H9 (cell line): ENCODE data around the gene SULT2B1. TPM values are rescaled to one million over a fixed set of nuclear protein-coding genes. Genes with fewer than 3 reads are reported as not detected.

Experiments used
- DNase-seq: peaks from one replicate; pipeline ENCODE4 v3.0.0-alpha.2; 2017
- H2AFZ ChIP-seq: one replicate; pipeline ENCODE4 v1.6.1; 2013; ENCODE audit warnings: mild to moderate bottlenecking, low read length, control low read depth, moderate library complexity
- H2AK5ac ChIP-seq: 2 replicates; pipeline ENCODE4 v1.6.1; 2013; ENCODE audit warnings: low read length, control low read depth, mixed read lengths; ENCODE audit not compliant: insufficient read length
- H2BK120ac ChIP-seq: one replicate; pipeline ENCODE4 v1.6.1; 2013; ENCODE audit warnings: low read depth, mild to moderate bottlenecking, low read length, control low read depth, inconsistent platforms; ENCODE audit not compliant: poor library complexity, severe bottlenecking
- H2BK12ac ChIP-seq: 2 replicates; pipeline ENCODE4 v1.6.1; 2013; ENCODE audit warnings: low read length, control low read depth, mixed read lengths, low read depth; ENCODE audit not compliant: insufficient read length
- H2BK15ac ChIP-seq: 2 replicates; pipeline ENCODE4 v1.6.1; 2013; ENCODE audit warnings: low read depth, low read length, control low read depth
- H2BK20ac ChIP-seq: one replicate; pipeline ENCODE4 v1.6.1; 2013; ENCODE audit warnings: low read depth, mild to moderate bottlenecking, low read length, control low read depth, inconsistent platforms; ENCODE audit not compliant: poor library complexity, severe bottlenecking
- H2BK5ac ChIP-seq: 2 replicates; pipeline ENCODE4 v1.6.1; 2013; ENCODE audit warnings: low read length, control low read depth, mixed read lengths; ENCODE audit not compliant: insufficient read length
- H3K14ac ChIP-seq: 2 replicates; pipeline ENCODE4 v1.6.1; 2013; ENCODE audit warnings: low read length, control low read depth; ENCODE audit not compliant: insufficient read depth
- H3K18ac ChIP-seq: 2 replicates; pipeline ENCODE4 v1.6.1; 2013; ENCODE audit warnings: low read depth, mild to moderate bottlenecking, mixed read lengths, low read length, control low read depth; ENCODE audit not compliant: insufficient read length
- H3K23ac ChIP-seq: 2 replicates; pipeline ENCODE4 v1.6.1; 2013; ENCODE audit warnings: low read length, control low read depth, mixed read lengths, low read depth; ENCODE audit not compliant: insufficient read length
- H3K23me2 ChIP-seq: 2 replicates; pipeline ENCODE4 v1.6.1; 2013; ENCODE audit warnings: low read depth, mild to moderate bottlenecking, mixed read lengths, low read length, control low read depth; ENCODE audit not compliant: insufficient read length, poor library complexity, severe bottlenecking
- H3K27ac ChIP-seq: 2 replicates; pipeline ENCODE4 v1.5.1; 2013; ENCODE audit warnings: low read length, control low read depth, mixed read lengths, low read depth; ENCODE audit not compliant: insufficient read length
- H3K27me3 ChIP-seq: 2 replicates; pipeline ENCODE4 v1.6.1; 2013; ENCODE audit warnings: low read length, control low read depth, inconsistent platforms; ENCODE audit not compliant: insufficient read depth
- H3K4ac ChIP-seq: 2 replicates; pipeline ENCODE4 v1.6.1; 2013; ENCODE audit warnings: low read depth, mild to moderate bottlenecking, control low read depth, inconsistent platforms, low read length, moderate library complexity
- H3K4me1 ChIP-seq: 2 replicates; pipeline ENCODE4 v1.6.1; 2013; ENCODE audit warnings: low read length, control low read depth, inconsistent platforms; ENCODE audit not compliant: insufficient read depth
- H3K4me2 ChIP-seq: 2 replicates; pipeline ENCODE4 v1.6.1; 2013; ENCODE audit warnings: low read length, control low read depth, mixed read lengths; ENCODE audit not compliant: insufficient read length, insufficient read depth
- H3K56ac ChIP-seq: 2 replicates; pipeline ENCODE4 v1.6.1; 2013; ENCODE audit warnings: low read depth, mild to moderate bottlenecking, mixed read lengths, low read length, control low read depth; ENCODE audit not compliant: insufficient read length
- H3K79me1 ChIP-seq: 2 replicates; pipeline ENCODE4 v1.6.1; 2013; ENCODE audit warnings: low read depth, mild to moderate bottlenecking, moderate library complexity, low read length, control low read depth, inconsistent platforms; ENCODE audit not compliant: insufficient read depth, poor library complexity, severe bottlenecking
- H3K79me2 ChIP-seq: 2 replicates; pipeline ENCODE4 v1.6.1; 2013; ENCODE audit warnings: low read length, control low read depth, inconsistent platforms; ENCODE audit not compliant: insufficient read depth
- H3K9ac ChIP-seq: 2 replicates; pipeline ENCODE4 v1.6.1; 2013; ENCODE audit warnings: low read length, control low read depth, mixed read lengths; ENCODE audit not compliant: insufficient read length; ENCODE audit errors: extremely low read depth
- H3K9me3 ChIP-seq: one replicate; pipeline ENCODE4 v1.6.1; 2013; ENCODE audit warnings: low read depth, low read length, inconsistent platforms; ENCODE audit not compliant: control insufficient read depth
- H3T11ph ChIP-seq: one replicate; pipeline ENCODE4 v1.6.1; 2013; ENCODE audit warnings: mild to moderate bottlenecking, low read length, control low read depth, inconsistent platforms
- H4K20me1 ChIP-seq: one replicate; pipeline ENCODE4 v1.6.1; 2013; ENCODE audit not compliant: control insufficient read depth, insufficient read length, insufficient read depth
- H4K5ac ChIP-seq: 2 replicates; pipeline ENCODE4 v1.6.1; 2013; ENCODE audit warnings: low read depth, mild to moderate bottlenecking, mixed read lengths, low read length, control low read depth; ENCODE audit not compliant: insufficient read length
- H4K8ac ChIP-seq: replicated peaks from 2 replicates; pipeline ENCODE4 v1.6.1; 2013; ENCODE audit warnings: low read length, control low read depth, mixed read lengths, low read depth; ENCODE audit not compliant: insufficient read length
- H4K91ac ChIP-seq: 2 replicates; pipeline ENCODE4 v1.6.1; 2013; ENCODE audit warnings: low read depth, mild to moderate bottlenecking, moderate library complexity, mixed read lengths, low read length, control low read depth; ENCODE audit not compliant: insufficient read length
- H3K27ac Mint-ChIP-seq, 3 experiments: 2 replicates in 2 of 3; 3 replicates in 1 of 3; pipeline ENCODE4 v1.8.0; 2020 to 2021; ENCODE audit warnings: mixed read lengths in 3 of 3, mild to moderate bottlenecking in 1 of 3, moderate library complexity in 1 of 3
- H3K27me3 Mint-ChIP-seq: 2 replicates; pipeline ENCODE4 v1.8.0; 2021; ENCODE audit warnings: low read depth, mild to moderate bottlenecking, moderate library complexity, mixed read lengths
- H3K36me3 Mint-ChIP-seq, 3 experiments: 2 replicates in 2 of 3; 3 replicates in 1 of 3; pipeline ENCODE4 v1.8.0; 2020 to 2021; ENCODE audit warnings: low read depth in 3 of 3, mixed read lengths in 3 of 3; ENCODE audit not compliant: insufficient read depth in 1 of 3
- H3K4me1 Mint-ChIP-seq, 2 experiments: 2 replicates each; pipeline ENCODE4 v1.8.0; 2020; ENCODE audit warnings: mixed read lengths in 2 of 2
- H3K4me3 Mint-ChIP-seq, 2 experiments: 2 replicates in 1 of 2; 3 replicates in 1 of 2; pipeline ENCODE4 v1.8.0; 2020 to 2021; ENCODE audit warnings: mild to moderate bottlenecking in 2 of 2, mixed read lengths in 2 of 2, moderate library complexity in 1 of 2
- H3K9me3 Mint-ChIP-seq, 2 experiments: 2 replicates in 1 of 2; 3 replicates in 1 of 2; pipeline ENCODE4 v1.8.0; 2020; ENCODE audit warnings: mild to moderate bottlenecking in 2 of 2, mixed read lengths in 2 of 2, moderate library complexity in 1 of 2
- CTCF ChIP-seq: fragments of 200-600 bp; sonication (generic); conservative IDR thresholded peaks from 3 replicates; pipeline ENCODE4 v1.8.0; 2021; ENCODE audit warnings: antibody characterized with exemption, mild to moderate bottlenecking
- WGBS: extraction: QIAGEN DNeasy Blood & Tissue Kit; methylation state at CpG from one replicate; pipeline ENCODE4 v1.1.7; 2013; ENCODE audit warnings: missing lambda C conversion rate, low lambda C conversion rate, mixed read lengths; ENCODE audit not compliant: insufficient read length; ENCODE audit errors: extremely low coverage; 5-methylcytosine and 5-hydroxymethylcytosine counted together
- total RNA-seq: library from RNA; stranded (reverse); gene quantifications from 2 replicates; pipeline ENCODE4 v1.2.1, GENCODE V29; 2021

The SULT2B1 gene
- total RNA-seq, 1 experiment from 2014 or later: 1.7 TPM

DNA sequence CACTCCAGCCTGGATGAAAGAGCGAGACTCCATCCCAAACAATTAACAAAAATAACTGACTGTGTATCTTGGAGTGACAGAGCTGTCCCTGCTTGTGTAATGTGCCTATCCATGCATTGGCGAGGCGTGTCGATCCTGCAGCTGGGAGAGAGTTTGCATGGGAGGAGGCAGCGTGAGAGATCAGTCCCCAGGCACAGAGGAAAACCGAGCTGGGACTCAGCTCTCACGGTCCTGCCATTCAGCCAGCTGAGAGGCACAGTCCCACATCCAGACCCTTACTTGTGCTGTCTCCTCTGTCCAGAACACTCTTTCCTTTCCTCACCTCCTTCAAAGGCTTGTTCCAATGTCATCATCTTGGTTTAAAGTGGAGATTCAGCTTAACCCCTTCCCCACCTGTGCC, 11.9 kb upstream of the SULT2B1 start:
- Histone ChIP-seq H3K79me1 (no peaks in the 10 kb centered on the region), H2AFZ (no peak overlapping the region), H3K14ac (no peak overlapping the region), H3K4ac (no peak overlapping the region), H4K91ac (no peak overlapping the region), H4K5ac (no peak overlapping the region), H3K23ac (no peak overlapping the region), H2BK5ac (no peak overlapping the region), H2AK5ac (no peak overlapping the region), H3K9ac (no peak overlapping the region), H3K9me3 (no peaks in the 10 kb centered on the region), H4K20me1 (no peaks in the 10 kb centered on the region), H3K4me2 (no peak overlapping the region), H3K18ac (no peak overlapping the region), H3K27me3 (no peaks in the 10 kb centered on the region), H2BK15ac (no peak overlapping the region), H3K23me2 (no peaks in the 10 kb centered on the region), H3T11ph (no peak overlapping the region), H3K27ac (no peak overlapping the region), H3K56ac (no peak overlapping the region), H2BK20ac (no peak overlapping the region), H3K4me1 (peaks cover 2% of the 10 kb centered on the region; the same call in 1 of the 2 replicates), H2BK12ac (no peak overlapping the region), H3K79me2 (no peaks in the 10 kb centered on the region), H2BK120ac (no peak overlapping the region), H4K8ac (no peak overlapping the region)
- Mint-ChIP-seq H3K4me3 (no peak overlapping the region), H3K4me1 (peaks cover 8 to 9% of the 10 kb centered on the region in 2 experiments), H3K9me3 (peaks cover 0 to 2% of the 10 kb centered on the region in 2 experiments; a peak in 1 of 5 replicates), H3K27me3 (no peaks in the 10 kb centered on the region; the same call in 1 of the 2 replicates), H3K36me3 (no peaks in the 10 kb centered on the region; a peak in 1 of 7 replicates), H3K27ac (peak overlapping the region in 2 of 3 experiments; percentile 27 to 96; a peak in 3 of 7 replicates)
- no peak for DNase-seq
- no CpG with 5 or more reads among the region's 7 CpGs for WGBS
- TF ChIP-seq CTCF: no peak
